Adrenal gland (tissue), 12 donors: ENCODE data around the gene MAD1L1. TPM values are rescaled to one million over a fixed set of nuclear protein-coding genes. Genes with fewer than 3 reads are reported as not detected.

Source experiments
- DNase-seq, 7 donors: peaks; one replicate each; pipeline ENCODE4 v3.0.0-alpha.2; 2019 to 2020
- H3K27ac ChIP-seq, 5 donors: fragments of 200-600 bp; sonication (generic) in 4 of 5; 1 replicate in 3 of 5; 2 replicates in 2 of 5; pipeline versions ENCODE4 v1.5.1 to v1.8.0; 2016 to 2020; ENCODE audit warnings: mild to moderate bottlenecking in 1 of 5
- H3K27me3 ChIP-seq: fragments of 200-600 bp; 2 replicates; pipeline ENCODE4 v1.8.0; 2021
- H3K36me3 ChIP-seq, 2 donors: fragments of 200-600 bp; replicated peaks in 1 of 2; 1 replicate in 1 of 2; 2 replicates in 1 of 2; pipeline versions ENCODE4 v1.5.1 to v1.8.0; 2018 to 2022
- H3K4me1 ChIP-seq, 2 donors: fragments of 200-600 bp; replicated peaks in 1 of 2; 1 replicate in 1 of 2; 2 replicates in 1 of 2; pipeline versions ENCODE4 v1.5.1 to v1.8.0; 2018 to 2021
- H3K4me3 ChIP-seq, 4 donors: fragments of 200-600 bp; sonication (generic) in 3 of 4; one replicate each; pipeline ENCODE4 v1.5.1; 2016 to 2018
- H3K9me3 ChIP-seq, 3 donors: fragments of 200-600 bp; sonication (generic) in 1 of 3; replicated peaks in 1 of 3; 1 replicate in 2 of 3; 2 replicates in 1 of 3; pipeline versions ENCODE4 v1.5.1 to v1.8.0; 2016 to 2021
- POLR2A ChIP-seq, 2 donors: fragments of 450-650 bp; IDR thresholded peaks; one replicate each; pipeline ENCODE4 v1.6.1; 2017; ENCODE audit warnings: antibody characterized with exemption in 2 of 2, mild to moderate bottlenecking in 2 of 2, moderate library complexity in 1 of 2
- WGBS, 4 donors: extraction: QIAGEN DNeasy Blood & Tissue Kit in 2 of 4; methylation state at CpG; one replicate each; pipeline versions ENCODE4 v1.1.5 to v1.1.7; 2013 to 2017; 5-methylcytosine and 5-hydroxymethylcytosine counted together
- intact Hi-C, 2 donors: fragments of 100-400 bp; cut with DNase I; formaldehyde crosslinking; loops; one replicate each; pipeline versions ENCODE4 v1.14.1 to v1.15.0; 2022 to 2023
- polyA plus RNA-seq, 3 donors: library from polyadenylated mRNA; stranded (reverse); fragments of 200-250 nt in 2 of 3; fragments of 350-450 nt in 1 of 3; fragmentation: Illumina TruSeq in 1 of 3; extraction: RNeasy Lipid Tissue Mini Kit (QIAGEN cat#74804) in 1 of 3; gene quantifications; one replicate each; pipeline ENCODE4 v1.2.3, GENCODE V29; 2013 to 2014
- total RNA-seq, 9 donors: library from RNA; depleted of rRNA in 4 of 9; stranded (reverse); fragments of >200 nt in 4 of 9; fragments of 120-200 nt in 1 of 9; fragmentation: NEBNext Ultra II Directional in 1 of 9; extraction: Animal tissue kit (Norgen Biotek cat#: 25700) in 1 of 9; gene quantifications; one replicate each; pipeline versions ENCODE4 v1.1.0 to v1.2.4, GENCODE V29; 2013 to 2023
- TF ChIP-seq, protein P1 (sequence below), 6 experiments: fragments of 450-650 bp in 4 of 6; fragments of 200-600 bp in 2 of 6; sonication (generic) in 1 of 6; IDR thresholded peaks; 1 replicate in 5 of 6; 2 replicates in 1 of 6; pipeline versions ENCODE4 v1.5.1 to v1.8.0; 2016 to 2021; ENCODE audit warnings: antibody characterized with exemption in 6 of 6, mild to moderate bottlenecking in 2 of 6, moderate library complexity in 1 of 6
- donor health status: healthy with polysubstance abuse.
- donor health status: Bipolar disorder and iron deficiency.
- donor health status: DM: yes; HTN: yes; CAD: no.
- donor health status: DM: no; HTN: no; CAD: no.
- donor health status: DM: no; HTN: no; CAD: no.
- donor health status: DM: yes; HTN: yes; CAD: no.

The MAD1L1 gene
- total and polyA plus RNA-seq, 12 donors: 6.7 to 87.7 (median 28.9) TPM

DNA sequence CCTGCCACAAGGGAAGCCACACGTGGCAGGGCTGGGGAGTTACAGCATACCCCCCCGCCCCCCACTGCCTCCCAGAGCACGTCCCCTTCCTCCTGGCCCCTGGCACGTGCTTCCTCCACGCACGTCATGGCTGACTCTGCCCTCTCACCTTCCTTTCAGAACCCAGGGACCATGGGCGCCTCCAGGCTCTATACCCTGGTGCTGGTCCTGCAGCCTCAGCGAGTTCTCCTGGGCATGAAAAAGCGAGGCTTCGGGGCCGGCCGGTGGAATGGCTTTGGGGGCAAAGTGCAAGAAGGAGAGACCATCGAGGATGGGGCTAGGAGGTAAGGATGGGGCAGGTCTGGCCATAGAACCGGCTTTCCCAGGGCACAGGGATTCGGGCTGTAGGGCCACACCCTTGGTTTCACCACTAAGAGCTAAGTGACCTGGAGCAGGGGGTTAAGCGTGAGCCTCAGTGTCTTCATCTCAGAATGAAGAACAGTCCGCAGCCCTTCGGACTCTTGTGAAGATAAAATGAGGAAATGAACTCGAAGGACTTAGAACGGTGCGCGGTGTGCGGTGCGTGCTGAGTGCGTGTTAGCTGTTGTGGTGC, 11.8 kb upstream of the MAD1L1 start:
- TF ChIP-seq, protein P1, sequence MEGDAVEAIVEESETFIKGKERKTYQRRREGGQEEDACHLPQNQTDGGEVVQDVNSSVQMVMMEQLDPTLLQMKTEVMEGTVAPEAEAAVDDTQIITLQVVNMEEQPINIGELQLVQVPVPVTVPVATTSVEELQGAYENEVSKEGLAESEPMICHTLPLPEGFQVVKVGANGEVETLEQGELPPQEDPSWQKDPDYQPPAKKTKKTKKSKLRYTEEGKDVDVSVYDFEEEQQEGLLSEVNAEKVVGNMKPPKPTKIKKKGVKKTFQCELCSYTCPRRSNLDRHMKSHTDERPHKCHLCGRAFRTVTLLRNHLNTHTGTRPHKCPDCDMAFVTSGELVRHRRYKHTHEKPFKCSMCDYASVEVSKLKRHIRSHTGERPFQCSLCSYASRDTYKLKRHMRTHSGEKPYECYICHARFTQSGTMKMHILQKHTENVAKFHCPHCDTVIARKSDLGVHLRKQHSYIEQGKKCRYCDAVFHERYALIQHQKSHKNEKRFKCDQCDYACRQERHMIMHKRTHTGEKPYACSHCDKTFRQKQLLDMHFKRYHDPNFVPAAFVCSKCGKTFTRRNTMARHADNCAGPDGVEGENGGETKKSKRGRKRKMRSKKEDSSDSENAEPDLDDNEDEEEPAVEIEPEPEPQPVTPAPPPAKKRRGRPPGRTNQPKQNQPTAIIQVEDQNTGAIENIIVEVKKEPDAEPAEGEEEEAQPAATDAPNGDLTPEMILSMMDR (IDR thresholded peaks at IDR 0.05): no peak
- no peak for TF ChIP-seq POLR2A (IDR thresholded peaks at IDR 0.05)
- no peak overlapping the region for H3K27ac ChIP-seq
- intact Hi-C loops: loop anchor here (10.0 kb wide), 2 partner anchors 100 to 110 kb away; partner anchors contain the start of gene EIF3B (in 1 of the 2)
- H3K27me3 ChIP-seq: no peaks in the 10 kb centered on the region
- no peaks in the 10 kb centered on the region for H3K9me3 ChIP-seq
- no peak for DNase-seq
- H3K4me3 ChIP-seq: no peak overlapping the region
- peaks cover 4 to 24% of the 10 kb centered on the region in 2 donors for H3K4me1 ChIP-seq
- 69 to 77% (median 74%) methylated on average over 21 to 25 of the region's 25 CpGs for WGBS, 4 donors
- H3K36me3 ChIP-seq: no peaks in the 10 kb centered on the region

DNA sequence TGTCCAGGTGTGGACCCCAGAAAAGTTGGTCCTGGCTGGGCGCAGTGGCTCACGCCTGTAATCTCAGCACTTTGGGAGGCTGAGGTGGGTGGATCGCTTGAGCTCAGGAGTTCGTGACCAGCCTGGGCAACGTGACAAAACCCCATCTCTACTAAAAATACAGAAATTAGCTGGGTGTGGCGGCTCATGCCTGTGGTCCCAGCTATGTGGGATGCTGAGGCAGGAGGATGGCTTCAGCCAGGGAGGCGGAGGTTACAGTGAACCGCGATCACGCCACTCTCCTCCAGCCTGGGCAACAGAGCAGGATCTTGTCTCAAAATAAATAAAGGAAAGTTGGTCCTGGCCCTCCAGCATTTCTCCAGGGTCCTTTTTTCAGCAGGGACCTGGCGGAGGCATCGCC, 10.7 kb upstream of the MAD1L1 start:
- H3K27ac ChIP-seq: no peak overlapping the region
- intact Hi-C loops: loop anchor here (10.0 kb wide), 2 partner anchors 101 to 111 kb away; partner anchors contain the start of gene EIF3B (in 1 of the 2)
- H3K36me3 ChIP-seq: peaks cover 0 to 3% of the 10 kb centered on the region in 2 donors
- no peaks in the 10 kb centered on the region for H3K27me3 ChIP-seq
- no peaks in the 10 kb centered on the region for H3K9me3 ChIP-seq
- DNase-seq: no peak
- peaks cover 4 to 16% of the 10 kb centered on the region in 2 donors for H3K4me1 ChIP-seq
- TF ChIP-seq, protein P1 (IDR thresholded peaks at IDR 0.05): no peak
- no peak for TF ChIP-seq POLR2A (IDR thresholded peaks at IDR 0.05)
- H3K4me3 ChIP-seq: no peak overlapping the region
- 74 to 87% (median 87%) methylated on average over 7 to 12 of the region's 12 CpGs for WGBS, 4 donors

DNA sequence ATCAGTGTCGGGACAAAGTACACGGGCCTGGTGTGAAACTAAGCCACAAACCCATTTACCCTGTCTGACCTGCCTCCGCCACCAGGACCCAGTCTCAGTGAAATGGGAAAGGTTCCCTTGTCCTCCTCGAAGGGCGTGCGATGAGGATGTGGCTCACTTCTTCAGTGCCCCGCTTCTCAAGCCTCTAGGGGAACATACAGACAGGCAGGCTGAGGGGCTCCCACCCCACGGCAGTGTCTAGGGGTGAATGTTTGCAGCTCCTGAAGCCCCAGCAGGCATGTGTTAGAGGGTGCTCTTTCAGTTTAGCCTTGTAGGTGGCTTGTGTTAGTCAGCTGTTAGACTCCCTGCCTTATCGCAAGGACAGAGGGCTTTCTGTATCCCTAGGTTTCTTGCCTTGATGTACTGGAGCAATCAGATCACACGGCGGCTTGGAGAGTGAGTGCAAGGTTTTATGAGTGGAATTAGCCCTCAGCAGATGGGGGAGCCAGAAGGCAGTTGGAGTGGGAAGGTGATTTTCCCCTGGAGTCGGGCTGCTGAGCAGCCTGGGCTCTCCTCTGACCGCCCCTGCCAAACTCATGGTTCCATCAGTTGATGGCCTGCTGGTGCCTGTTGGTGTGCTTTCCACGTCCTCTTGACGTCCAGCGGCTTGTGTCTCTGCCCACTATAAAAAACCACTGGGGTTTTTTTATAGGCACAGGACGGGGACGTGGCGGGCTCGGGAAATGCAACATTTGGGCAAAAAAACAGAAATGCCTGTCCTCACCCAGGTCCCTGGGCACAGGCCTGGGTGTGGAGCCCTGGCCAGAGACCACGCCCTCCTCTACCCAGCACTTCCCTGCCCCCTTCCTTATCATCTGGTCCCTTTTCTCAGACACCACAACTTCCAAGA, 10.0 kb upstream of the MAD1L1 start:
- Histone ChIP-seq H3K4me1 (peaks cover 4 to 16% of the 10 kb centered on the region in 2 donors), H3K9me3 (no peaks in the 10 kb centered on the region), H3K36me3 (peaks cover 0 to 6% of the 10 kb centered on the region in 2 donors), H3K4me3 (peak overlapping the region in 2 of 4 donors; percentile 72 to 98), H3K27ac (peak overlapping the region in 1 of 5 donors; percentile 80), H3K27me3 (no peaks in the 10 kb centered on the region)
- DNase-seq: no peak
- intact Hi-C loops: loop anchor here (10.0 kb wide), 2 partner anchors 102 to 112 kb away; partner anchors contain the start of gene EIF3B (in 1 of the 2)
- TF ChIP-seq POLR2A (IDR thresholded peaks at IDR 0.05): no peak
- TF ChIP-seq, protein P1 (IDR thresholded peaks at IDR 0.05): peak in 2 of 6 experiments; percentile 21 to 22
- WGBS, 4 donors: 5 to 48% (median 19%) methylated on average over 7 to 21 of the region's 21 CpGs
